Mesothelial cell of epicardium (in vitro differentiated cells): Measurements from ENCODE around the gene ENO4. TPM values are rescaled to one million over a fixed set of nuclear protein-coding genes. Genes with fewer than 3 reads are reported as not detected.

Experiments
- DNase-seq, 2 experiments: peaks; one replicate each; pipeline ENCODE4 v3.0.0; 2021; ENCODE audit warnings: low spot score in 2 of 2; ENCODE audit not compliant: unreplicated experiment in 2 of 2
- H3K27ac Mint-ChIP-seq: 2 replicates; pipeline ENCODE4 v1.8.0; 2021; ENCODE audit warnings: mixed read lengths
- H3K27me3 Mint-ChIP-seq: 2 replicates; pipeline ENCODE4 v1.8.0; 2021; ENCODE audit warnings: low read depth, mixed read lengths
- H3K36me3 Mint-ChIP-seq: 2 replicates; pipeline ENCODE4 v1.8.0; 2021; ENCODE audit warnings: mixed read lengths
- H3K4me1 Mint-ChIP-seq: 2 replicates; pipeline ENCODE4 v1.8.0; 2021; ENCODE audit warnings: mixed read lengths
- H3K4me3 Mint-ChIP-seq: 2 replicates; pipeline ENCODE4 v1.8.0; 2021; ENCODE audit warnings: mild to moderate bottlenecking, moderate library complexity, mixed read lengths
- H3K9me3 Mint-ChIP-seq: 2 replicates; pipeline ENCODE4 v1.8.0; 2021; ENCODE audit warnings: mixed read lengths
- CTCF ChIP-seq: fragments of 200-600 bp; sonication (generic); IDR thresholded peaks from one replicate; pipeline ENCODE4 v1.5.0; 2021; ENCODE audit warnings: antibody characterized with exemption; ENCODE audit not compliant: unreplicated experiment
- total RNA-seq: library from RNA; stranded (reverse); gene quantifications from 3 replicates; pipeline ENCODE4 v1.2.1, GENCODE V29; 2021

ENO4 gene
- total RNA-seq, 1 donor from 2014 or later = 2.6 TPM

DNA sequence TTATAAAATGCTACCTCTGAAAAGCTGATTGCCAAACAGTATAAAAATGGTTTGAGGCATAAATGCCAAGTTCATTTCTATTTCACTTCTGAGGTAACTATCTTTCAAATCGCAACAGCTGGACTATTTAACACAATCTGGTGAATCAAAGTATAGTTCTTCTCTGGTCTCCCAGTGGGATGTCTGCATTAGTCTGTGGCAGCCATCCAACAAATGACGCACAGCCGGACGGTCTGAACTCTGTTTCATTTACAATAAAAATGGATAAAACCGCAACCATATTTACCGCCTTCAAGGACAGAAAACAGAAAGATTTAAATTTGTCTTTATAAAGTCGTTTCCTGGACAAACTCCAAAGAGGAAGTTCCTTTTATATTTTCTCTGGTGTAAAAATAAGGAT is 41.9 kb downstream of the ENO4 start:
- H3K9me3 Mint-ChIP-seq = no peaks in the 10 kb centered on the region
- no peaks in the 10 kb centered on the region for H3K36me3 Mint-ChIP-seq
- H3K4me1 Mint-ChIP-seq = peaks cover 70% of the 10 kb centered on the region
- H3K4me3 Mint-ChIP-seq = peak overlapping the region; percentile 30
- peak overlapping the region; percentile 89 for H3K27ac Mint-ChIP-seq
- peak; percentile 36 to 73 for DNase-seq
- no peak for TF ChIP-seq CTCF
- H3K27me3 Mint-ChIP-seq = no peaks in the 10 kb centered on the region

DNA sequence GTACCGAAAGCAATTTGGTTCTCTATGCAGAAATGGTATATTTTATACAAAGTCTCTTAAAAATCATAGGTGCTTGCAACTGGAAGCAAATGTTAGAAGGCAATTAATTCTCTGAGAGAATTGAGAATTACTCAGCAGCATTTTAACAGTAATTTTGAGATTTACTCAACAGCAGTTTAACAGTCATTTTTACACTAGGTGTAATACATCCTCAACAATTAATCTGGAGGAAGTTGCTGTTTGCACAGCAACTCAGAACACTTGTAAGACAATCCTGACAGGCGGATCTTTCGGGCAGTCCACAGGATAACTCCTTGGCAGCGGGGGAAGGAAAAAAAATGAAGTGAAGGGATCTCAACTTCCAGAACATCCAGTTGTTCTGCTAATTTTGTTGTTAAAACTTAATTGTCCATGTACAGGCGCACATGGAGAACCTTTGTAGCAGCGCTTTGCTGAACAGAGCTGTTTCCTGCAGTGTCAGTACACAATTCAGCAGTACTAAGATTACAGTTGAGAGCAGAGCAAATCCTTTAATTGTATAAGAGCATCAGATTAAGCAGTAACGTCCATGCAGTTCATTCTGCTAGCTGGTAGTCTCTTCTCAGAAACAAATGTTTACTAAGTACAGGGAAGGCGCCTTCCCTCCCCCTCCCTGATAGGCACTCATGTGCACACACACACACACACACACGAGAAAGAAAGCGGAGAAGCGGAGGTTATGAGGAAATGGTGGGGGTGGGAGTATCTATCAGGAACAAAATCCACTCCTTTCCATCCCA is 43.8 kb downstream of the ENO4 start:
- DNase-seq = no peak
- H3K27me3 Mint-ChIP-seq = no peaks in the 10 kb centered on the region
- no peaks in the 10 kb centered on the region for H3K36me3 Mint-ChIP-seq
- H3K4me1 Mint-ChIP-seq = peaks cover 53% of the 10 kb centered on the region
- TF ChIP-seq CTCF = no peak
- peak overlapping the region; percentile 74 for H3K27ac Mint-ChIP-seq
- peak overlapping the region; percentile 7 for H3K4me3 Mint-ChIP-seq
- no peaks in the 10 kb centered on the region for H3K9me3 Mint-ChIP-seq

DNA sequence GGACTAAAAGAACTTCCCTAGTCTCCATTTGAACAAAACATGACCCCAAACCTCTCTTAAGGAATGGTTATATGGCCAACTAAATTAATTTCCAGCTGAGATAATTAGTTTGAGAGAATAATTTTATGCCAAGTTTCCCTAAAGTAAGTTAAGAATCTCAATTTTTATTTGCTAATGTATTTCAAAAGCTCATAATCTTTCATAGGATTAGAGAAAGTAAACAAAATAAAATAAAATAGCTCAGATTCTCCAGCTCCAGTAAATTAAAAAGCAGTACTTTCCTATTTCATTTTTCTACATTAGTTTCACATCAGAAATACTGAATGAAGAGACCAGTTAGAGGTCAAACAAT is 44.4 kb downstream of the ENO4 start:
- Mint-ChIP-seq H3K9me3 (no peaks in the 10 kb centered on the region), H3K4me3 (peak overlapping the region; percentile 7), H3K27ac (peak overlapping the region; percentile 74), H3K4me1 (peaks cover 48% of the 10 kb centered on the region), H3K36me3 (no peaks in the 10 kb centered on the region), H3K27me3 (no peaks in the 10 kb centered on the region)
- DNase-seq = no peak
- no peak for TF ChIP-seq CTCF

- Mint-ChIP-seq H3K4me1 (peaks cover 17% of the 10 kb centered on the region), H3K36me3 (peaks cover 11% of the 10 kb centered on the region), H3K9me3 (no peaks in the 10 kb centered on the region), H3K27ac (no peak overlapping the region), H3K4me3 (no peak overlapping the region), H3K27me3 (no peaks in the 10 kb centered on the region)
- no peak for DNase-seq
- no peak for TF ChIP-seq CTCF
Observed at GRCh38 chr10:116899626-116900025, 50.3 kb downstream of the ENO4 start.

- Mint-ChIP-seq H3K4me3 (no peak overlapping the region), H3K27me3 (no peaks in the 10 kb centered on the region), H3K27ac (no peak overlapping the region), H3K36me3 (peaks cover 10% of the 10 kb centered on the region), H3K4me1 (peaks cover 11% of the 10 kb centered on the region), H3K9me3 (no peaks in the 10 kb centered on the region)
- DNase-seq = no peak
- TF ChIP-seq CTCF = no peak
Observed at GRCh38 chr10:116905845-116906210, 56.5 kb downstream of the ENO4 start.
